HFFc6 (cell line): ENCODE data around the gene CCSER1. TPM values are rescaled to one million over a fixed set of nuclear protein-coding genes. Genes with fewer than 3 reads are reported as not detected.

ENCODE experiments used
- DNase-seq: peaks from one replicate; pipeline ENCODE4 v3.0.0-alpha.2; 2018
- H3K27ac Mint-ChIP-seq: 2 replicates; pipeline ENCODE4 v1.8.0; 2020; ENCODE audit warnings: mild to moderate bottlenecking, mixed read lengths
- H3K27me3 Mint-ChIP-seq: 2 replicates; pipeline ENCODE4 v1.8.0; 2021; ENCODE audit warnings: mild to moderate bottlenecking, moderate library complexity, mixed read lengths; ENCODE audit not compliant: insufficient read depth
- H3K36me3 Mint-ChIP-seq: 2 replicates; pipeline ENCODE4 v1.8.0; 2021; ENCODE audit warnings: low read depth, mixed read lengths
- H3K4me1 Mint-ChIP-seq: 2 replicates; pipeline ENCODE4 v1.8.0; 2020; ENCODE audit warnings: low read depth, mixed read lengths
- H3K4me3 Mint-ChIP-seq: 2 replicates; pipeline ENCODE4 v1.8.0; 2020; ENCODE audit warnings: mild to moderate bottlenecking, moderate library complexity, mixed read lengths
- H3K9me3 Mint-ChIP-seq: 2 replicates; pipeline ENCODE4 v1.8.0; 2020; ENCODE audit warnings: mild to moderate bottlenecking, mixed read lengths
- CTCF ChIP-seq: fragments of 200-600 bp; sonication (generic); IDR thresholded peaks from 2 replicates; pipeline ENCODE4 v1.5.0; 2021; ENCODE audit warnings: antibody characterized with exemption, mild to moderate bottlenecking
- total RNA-seq, 6 experiments: library from RNA; stranded (reverse); fragmentation: NEBNext Ultra II Directional; extraction: Animal tissue kit (Norgen Biotek cat#: 25700); gene quantifications; 2 replicates in 1 of 6; 3 replicates in 5 of 6; pipeline ENCODE4 v1.2.3, GENCODE V29; 2021

Gene CCSER1
- total RNA-seq, 6 experiments from 2014 or later = not detected

DNA sequence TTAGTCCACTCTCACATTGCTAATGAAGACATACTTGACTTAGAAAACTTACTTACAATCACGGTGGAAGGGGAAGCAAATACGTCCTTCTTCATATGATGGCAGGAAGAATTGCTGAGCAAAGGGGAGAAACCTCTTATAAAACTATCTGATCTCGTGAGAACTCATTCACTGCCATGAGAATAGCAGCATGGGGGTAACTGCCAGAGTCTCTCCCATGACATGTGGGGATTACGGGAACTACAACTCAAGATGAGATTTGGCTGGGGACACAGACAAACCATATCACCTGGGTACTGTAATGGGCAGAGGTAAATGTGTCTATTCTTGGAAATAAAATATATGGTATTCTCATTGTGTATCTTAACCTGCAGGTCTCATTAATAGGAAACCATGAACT, 1464.9 kb downstream of the CCSER1 start:
- Mint-ChIP-seq H3K36me3 (no peaks in the 10 kb centered on the region), H3K4me3 (no peak overlapping the region), H3K27ac (no peak overlapping the region), H3K4me1 (no peaks in the 10 kb centered on the region), H3K9me3 (peaks cover 4% of the 10 kb centered on the region), H3K27me3 (no peaks in the 10 kb centered on the region)
- TF ChIP-seq CTCF = no peak
- DNase-seq = no peak

DNA sequence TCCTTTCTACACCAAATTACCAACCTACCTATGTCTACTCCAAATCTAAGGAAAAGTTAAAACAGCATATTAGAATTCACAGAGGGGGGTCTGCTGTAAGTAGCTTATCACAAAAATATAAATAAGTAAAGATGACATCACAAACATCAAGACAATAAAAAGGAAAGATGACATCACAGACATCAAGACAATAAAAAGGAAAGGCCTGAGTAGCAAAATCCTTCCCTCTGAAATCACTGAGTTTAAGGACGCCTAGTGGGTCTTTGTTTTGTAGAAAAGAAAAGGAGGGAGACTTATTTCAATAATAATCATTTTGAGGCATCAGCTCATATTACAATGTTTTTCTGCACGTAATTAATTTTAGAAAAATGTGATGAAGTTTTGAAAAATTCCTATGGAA, 1469.5 kb downstream of the CCSER1 start:
- Mint-ChIP-seq H3K27me3 (no peaks in the 10 kb centered on the region), H3K36me3 (no peaks in the 10 kb centered on the region), H3K4me3 (no peak overlapping the region), H3K27ac (no peak overlapping the region), H3K4me1 (no peaks in the 10 kb centered on the region), H3K9me3 (peaks cover 9% of the 10 kb centered on the region; the same call in 1 of the 2 replicates)
- DNase-seq = no peak
- TF ChIP-seq CTCF = no peak

DNA sequence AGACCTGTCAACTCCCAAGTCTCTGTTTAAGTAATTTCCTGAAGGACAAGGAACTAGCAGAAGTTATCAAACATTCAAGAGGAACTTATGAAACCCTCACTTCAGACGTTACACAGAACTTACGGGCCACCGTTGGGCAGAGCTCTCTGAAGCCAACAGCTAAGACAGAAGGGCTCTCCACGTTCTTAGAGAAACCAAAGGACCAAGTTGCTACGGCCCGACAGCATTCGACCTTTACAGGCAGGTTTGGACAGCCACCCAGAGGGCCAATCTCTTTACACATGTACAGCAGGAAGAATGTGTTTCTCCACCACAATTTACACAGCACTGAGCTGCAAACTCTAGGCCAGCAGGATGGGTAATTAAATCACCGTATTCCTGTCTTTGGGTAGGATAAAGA, 1471.5 kb downstream of the CCSER1 start:
- Mint-ChIP-seq H3K36me3 (no peaks in the 10 kb centered on the region), H3K27me3 (no peaks in the 10 kb centered on the region), H3K27ac (no peak overlapping the region), H3K4me1 (no peaks in the 10 kb centered on the region), H3K4me3 (no peak overlapping the region), H3K9me3 (peaks cover 9% of the 10 kb centered on the region; the same call in 1 of the 2 replicates)
- TF ChIP-seq CTCF = no peak
- DNase-seq = no peak

- no peak overlapping the region for H3K4me3 Mint-ChIP-seq
- no peaks in the 10 kb centered on the region for H3K27me3 Mint-ChIP-seq
- no peaks in the 10 kb centered on the region for H3K4me1 Mint-ChIP-seq
- peaks cover 5% of the 10 kb centered on the region; the same call in 1 of the 2 replicates for H3K9me3 Mint-ChIP-seq
- H3K36me3 Mint-ChIP-seq = no peaks in the 10 kb centered on the region
- no peak overlapping the region for H3K27ac Mint-ChIP-seq
- no peak for DNase-seq
- TF ChIP-seq CTCF = no peak
These were observed 1473.1 kb downstream of the CCSER1 start for GRCh38 chr4:91600301-91600700.

- no peaks in the 10 kb centered on the region for H3K4me1 Mint-ChIP-seq
- H3K4me3 Mint-ChIP-seq = no peak overlapping the region
- no peak for DNase-seq
- no peak for TF ChIP-seq CTCF
- H3K27ac Mint-ChIP-seq = no peak overlapping the region
- H3K9me3 Mint-ChIP-seq = peaks cover 5% of the 10 kb centered on the region; the same call in 1 of the 2 replicates
- H3K27me3 Mint-ChIP-seq = no peaks in the 10 kb centered on the region
- no peaks in the 10 kb centered on the region for H3K36me3 Mint-ChIP-seq
These were observed 1474.2 kb downstream of the CCSER1 start for GRCh38 chr4:91601401-91601800.

GRCh38 chr4:91611782-91612181, 1484.6 kb downstream of the CCSER1 start:
- DNase-seq = no peak
- Mint-ChIP-seq H3K9me3 (peaks cover 43% of the 10 kb centered on the region), H3K27ac (no peak overlapping the region), H3K4me1 (no peaks in the 10 kb centered on the region), H3K4me3 (no peak overlapping the region), H3K27me3 (no peaks in the 10 kb centered on the region; the same call in 1 of the 2 replicates), H3K36me3 (no peaks in the 10 kb centered on the region)
- no peak for TF ChIP-seq CTCF
